ENCODE data around the gene WBP1L. TPM values are rescaled to one million over a fixed set of nuclear protein-coding genes. Genes with fewer than 3 reads are reported as not detected.
A peak's percentile ranks its signal among the peaks of the same experiment; 100 is the strongest.
"Not testable (repeated sequence)": the region's sequence is repeated elsewhere in the genome, so short reads cannot be mapped to it uniquely, and the experiment has no call there.

The WBP1L gene
- total RNA-seq, 2 donors from 2014 or later: 15.7 to 16.7 TPM

GRCh38 chr10:102804382-102805055 lies 60.8 kb downstream of the WBP1L start:
- DNase-seq (ENCODE audit: low spot score in 2 of 2) (no peak), ATAC-seq (no peak)
- Mint-ChIP-seq H3K27ac (peak overlapping the region; percentile 86 to 94), H3K36me3 (peaks cover under 1 to 17% of the 10 kb centered on the region in 2 donors), H3K9me3 (peaks cover 0 to 5% of the 10 kb centered on the region in 2 donors)

DNA sequence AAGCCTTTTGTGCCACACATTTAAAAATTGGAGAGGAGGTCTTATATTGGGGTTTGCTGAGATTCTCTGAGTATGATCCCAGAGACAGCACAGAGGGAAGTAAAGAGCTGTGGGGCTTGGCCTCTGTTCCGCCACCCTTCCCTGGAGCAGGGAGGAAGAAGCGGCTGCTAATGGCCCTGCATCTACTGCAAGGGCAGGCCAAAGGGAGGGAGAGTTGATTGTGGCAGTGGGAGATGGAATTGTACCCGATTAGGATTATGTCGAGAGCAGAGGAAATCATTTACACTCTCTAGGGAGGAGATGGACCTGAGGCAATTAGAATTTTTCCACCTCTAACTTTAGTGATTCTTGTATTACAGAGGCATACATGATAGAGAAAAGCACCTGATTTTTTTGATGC lies 64.6 kb downstream of the WBP1L start:
- peaks cover 0 to 5% of the 10 kb centered on the region in 2 donors for H3K9me3 Mint-ChIP-seq
- ATAC-seq (no peak), DNase-seq (ENCODE audit: low spot score in 2 of 2) (no peak)
- H3K36me3 Mint-ChIP-seq: peaks cover 4 to 16% of the 10 kb centered on the region in 2 donors
- peak overlapping the region in 1 of 2 donors; percentile 84 for H3K27ac Mint-ChIP-seq

DNA sequence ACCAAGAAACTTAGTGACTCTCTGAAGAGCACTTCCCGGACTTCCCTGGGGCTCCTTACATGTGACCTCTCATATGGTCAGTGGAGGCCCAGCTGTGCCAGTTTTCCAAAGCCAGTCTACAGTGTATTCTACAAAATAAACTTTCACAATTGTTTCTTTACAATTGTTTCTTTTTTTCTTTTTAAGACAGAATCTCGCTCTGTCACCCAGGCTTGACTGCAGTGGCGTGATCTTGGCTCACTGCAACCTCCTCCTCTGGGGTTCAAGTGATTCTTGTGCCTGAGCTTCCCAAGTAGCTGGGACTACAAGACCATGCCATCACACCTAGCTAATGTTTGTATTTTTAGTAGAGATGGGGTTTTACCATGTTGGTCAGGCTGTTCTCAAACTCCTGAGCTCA lies 67.6 kb downstream of the WBP1L start:
- no peak for DNase-seq (ENCODE audit: low spot score in 2 of 2)
- Mint-ChIP-seq H3K36me3 (peaks cover 4 to 5% of the 10 kb centered on the region in 2 donors), H3K27ac (peak overlapping the region in 1 of 2 donors; percentile 44), H3K9me3 (no peaks in the 10 kb centered on the region)
- no peak for ATAC-seq

GRCh38 chr10:102812231-102812876 lies 68.6 kb downstream of the WBP1L start:
- DNase-seq (ENCODE audit: low spot score in 2 of 2) (no peak), ATAC-seq (no peak)
- peak overlapping the region; percentile 41 to 92 for H3K27ac Mint-ChIP-seq
- no peaks in the 10 kb centered on the region for H3K9me3 Mint-ChIP-seq
- H3K36me3 Mint-ChIP-seq: peaks cover 4 to 5% of the 10 kb centered on the region in 2 donors

DNA sequence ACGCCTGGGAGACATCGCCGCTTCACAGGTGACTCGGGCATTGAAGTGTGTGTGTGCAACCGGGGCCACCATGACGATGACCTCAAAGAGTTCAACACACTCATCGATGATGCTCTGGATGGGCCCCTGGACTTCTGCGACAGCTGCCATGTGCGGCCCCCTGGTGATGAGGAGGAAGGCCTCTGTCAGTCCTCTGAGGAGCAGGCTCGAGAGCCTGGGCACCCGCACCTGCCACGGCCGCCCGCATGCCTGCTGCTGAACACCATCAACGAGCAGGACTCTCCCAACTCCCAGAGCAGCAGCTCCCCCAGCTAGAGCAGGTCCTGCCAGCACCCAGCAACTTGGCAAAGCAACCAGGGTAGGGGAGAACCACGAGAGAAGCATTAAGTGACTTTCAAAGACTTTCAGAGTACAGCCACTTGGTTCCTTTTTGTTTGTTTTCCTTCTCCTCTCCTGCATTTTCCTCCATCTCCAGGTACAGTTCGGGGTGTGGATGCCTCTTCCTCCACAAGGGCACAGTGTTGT lies 69.3 kb downstream of the WBP1L start:
- peak overlapping the region; percentile 41 to 76 for H3K27ac Mint-ChIP-seq
- no peak for DNase-seq (ENCODE audit: low spot score in 2 of 2)
- H3K36me3 Mint-ChIP-seq: peaks cover 4 to 5% of the 10 kb centered on the region in 2 donors

DNA sequence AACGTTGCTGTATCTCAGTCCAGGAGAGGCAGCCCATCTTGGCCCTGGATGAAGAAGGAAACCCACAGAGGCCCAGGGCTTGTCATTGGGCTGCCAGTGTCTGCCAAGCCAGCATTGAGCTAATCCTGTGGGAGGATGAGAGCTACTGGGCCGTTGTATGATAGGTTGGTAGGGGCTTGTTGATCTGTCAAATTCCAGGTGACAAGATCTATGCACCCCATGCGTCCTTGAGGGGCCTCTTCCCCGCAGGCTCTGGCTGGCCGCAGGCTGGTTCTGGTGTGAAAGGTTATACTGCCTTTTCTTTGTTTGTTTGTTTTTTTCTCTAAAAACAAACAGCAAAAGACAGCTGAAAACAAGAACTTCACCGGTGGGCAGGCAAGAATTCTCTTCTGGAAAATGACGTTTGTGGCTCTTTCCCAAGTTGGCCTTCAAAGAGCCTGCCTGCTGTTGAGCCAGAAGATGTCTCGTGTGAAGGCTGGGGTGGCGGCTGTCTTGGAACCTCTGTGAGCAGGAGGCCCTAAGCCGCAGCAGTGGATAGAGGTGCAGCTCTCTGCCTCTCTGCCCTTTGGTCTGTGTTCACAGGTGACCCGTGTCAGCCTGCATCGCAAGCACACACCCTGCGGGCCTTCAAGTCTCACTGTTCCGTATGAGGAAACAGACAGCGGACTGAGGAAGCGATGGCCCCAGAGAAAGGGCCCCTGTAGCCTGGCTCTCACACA lies 70.1 kb downstream of the WBP1L start:
- Mint-ChIP-seq H3K27ac (peak overlapping the region; percentile 41 to 76), H3K36me3 (peaks cover 4 to 5% of the 10 kb centered on the region in 2 donors), H3K9me3 (no peaks in the 10 kb centered on the region)
- ATAC-seq (no peak), DNase-seq (ENCODE audit: low spot score in 2 of 2) (no peak)

More for the DNA sequence above, 69.3 kb downstream of the WBP1L start:
- H3K9me3 Mint-ChIP-seq: no peaks in the 10 kb centered on the region
- no peak for ATAC-seq

DNA sequence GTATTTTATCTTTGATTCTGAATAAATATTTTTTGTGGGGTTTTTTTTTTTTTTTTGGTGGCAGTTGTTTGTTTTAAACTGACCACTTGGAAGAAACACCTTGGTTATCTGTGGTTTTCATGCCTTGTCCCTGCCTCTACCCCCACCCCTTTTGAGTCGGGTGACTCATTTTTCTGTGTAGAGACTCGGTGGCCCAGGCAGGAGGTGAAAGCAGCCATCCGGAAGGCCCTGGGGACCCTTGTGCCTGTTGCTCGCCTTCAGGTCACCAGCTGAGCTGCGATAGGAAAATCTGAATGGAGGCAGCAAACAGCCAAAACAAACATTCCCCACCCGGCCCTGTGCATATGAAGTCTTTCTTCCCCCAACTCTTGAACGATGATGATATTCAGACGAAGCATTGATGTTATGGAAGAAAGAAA lies 70.7 kb downstream of the WBP1L start:
- Mint-ChIP-seq H3K27ac (no peak overlapping the region), H3K9me3 (no peaks in the 10 kb centered on the region), H3K36me3 (peaks cover 4 to 5% of the 10 kb centered on the region in 2 donors)
- ATAC-seq (no peak), DNase-seq (ENCODE audit: low spot score in 2 of 2) (no peak)

GRCh38 chr10:102814873-102815661 lies 71.3 kb downstream of the WBP1L start:
- DNase-seq (ENCODE audit: low spot score in 2 of 2) (no peak), ATAC-seq (no peak)
- Mint-ChIP-seq H3K27ac (peak overlapping the region in 1 of 2 donors; percentile 62), H3K9me3 (no peaks in the 10 kb centered on the region), H3K36me3 (peaks cover 0 to 5% of the 10 kb centered on the region in 2 donors)

DNA sequence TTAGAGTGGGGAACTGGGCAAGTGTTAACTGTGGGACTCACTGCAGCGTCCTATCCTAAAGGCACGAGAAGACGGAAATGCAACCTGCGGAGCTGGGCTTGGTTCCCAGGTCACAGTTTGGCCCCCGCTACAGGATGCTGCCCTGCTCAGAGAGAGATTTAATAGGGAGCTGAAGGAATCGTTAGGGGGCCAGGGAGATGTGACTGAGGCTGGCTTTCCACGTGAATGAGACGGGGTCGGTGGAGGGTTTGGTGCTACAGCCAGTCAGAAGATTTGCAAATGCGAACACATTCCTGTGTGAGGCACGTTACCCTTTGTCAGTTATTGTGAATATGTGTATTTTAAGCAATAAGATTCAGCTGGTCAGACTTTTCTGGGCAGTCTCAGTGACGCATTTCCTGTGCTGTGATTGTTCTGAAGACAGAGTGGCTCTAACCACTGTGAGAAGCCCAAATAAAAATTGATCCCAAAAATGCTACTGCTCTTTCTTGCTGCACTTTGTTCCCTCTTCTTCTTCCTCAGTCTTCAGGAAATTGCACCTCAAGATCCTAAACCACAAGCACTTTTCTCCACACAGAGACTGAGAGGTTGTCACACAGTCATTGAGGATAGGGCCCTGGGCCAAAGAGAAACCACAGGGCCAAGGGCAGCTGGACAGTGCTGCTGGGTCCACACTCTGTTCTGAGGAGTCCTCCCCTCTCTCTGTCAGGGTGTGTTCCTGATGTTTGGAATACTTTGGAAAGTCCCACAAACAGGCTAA lies 72.2 kb downstream of the WBP1L start:
- H3K27ac Mint-ChIP-seq: peak overlapping the region in 1 of 2 donors; percentile 62
- ATAC-seq (no peak), DNase-seq (ENCODE audit: low spot score in 2 of 2) (no peak)
- H3K36me3 Mint-ChIP-seq: peaks cover 0 to 5% of the 10 kb centered on the region in 2 donors
- no peaks in the 10 kb centered on the region for H3K9me3 Mint-ChIP-seq

GRCh38 chr10:102817175-102817574 lies 73.4 kb downstream of the WBP1L start:
- Mint-ChIP-seq H3K36me3 (peaks cover 0 to 4% of the 10 kb centered on the region in 2 donors), H3K27ac (no peak overlapping the region), H3K9me3 (no peaks in the 10 kb centered on the region)
- DNase-seq (ENCODE audit: low spot score in 2 of 2) (no peak), ATAC-seq (no peak)

DNA sequence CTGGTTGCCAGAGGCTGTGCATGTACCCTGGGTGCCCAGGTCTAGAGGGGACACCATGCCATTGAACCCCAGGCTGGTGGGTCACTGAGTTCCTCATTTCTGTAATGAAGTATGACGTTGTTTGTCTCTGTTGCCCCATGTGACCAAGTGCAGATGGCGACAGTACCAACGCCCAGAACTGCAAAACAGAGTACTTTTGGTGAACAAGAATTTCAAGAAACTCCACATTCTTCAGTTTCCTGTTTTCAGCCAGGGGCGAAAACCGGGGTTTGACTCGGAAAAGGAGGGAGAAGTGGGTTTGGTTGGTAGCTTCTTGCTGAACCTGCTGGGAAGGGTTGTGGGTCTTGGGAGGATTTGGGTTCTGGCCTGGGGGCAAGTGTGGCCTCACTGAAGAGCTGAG lies 75.3 kb downstream of the WBP1L start:
- no peak for DNase-seq (ENCODE audit: low spot score in 2 of 2)
- ATAC-seq: no peak
- Mint-ChIP-seq H3K36me3 (no peaks in the 10 kb centered on the region), H3K27ac (no peak overlapping the region), H3K9me3 (no peaks in the 10 kb centered on the region)

DNA sequence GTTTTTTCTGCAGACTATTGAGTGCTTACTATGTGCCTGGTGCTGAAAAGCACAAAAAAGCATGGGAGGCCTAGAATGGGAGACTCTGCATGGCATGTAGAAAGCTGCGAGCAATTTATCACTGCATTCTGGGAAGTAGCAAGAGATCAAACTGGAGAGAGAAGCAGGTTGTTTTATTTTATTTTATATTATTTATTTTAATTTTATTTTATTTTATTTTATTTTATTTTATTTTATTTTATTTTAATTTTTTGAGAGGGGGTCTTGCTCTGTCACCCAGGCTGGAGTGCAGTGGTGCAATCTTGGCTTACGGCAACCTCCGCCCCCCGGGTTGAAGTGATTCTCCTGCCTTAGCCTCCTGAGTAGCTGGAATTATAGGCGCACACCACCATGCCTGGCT lies 76.3 kb downstream of the WBP1L start:
- H3K9me3 Mint-ChIP-seq; H3K36me3 Mint-ChIP-seq; H3K27ac Mint-ChIP-seq; ATAC-seq; DNase-seq (ENCODE audit: low spot score in 2 of 2): not testable (repeated sequence)

DNA sequence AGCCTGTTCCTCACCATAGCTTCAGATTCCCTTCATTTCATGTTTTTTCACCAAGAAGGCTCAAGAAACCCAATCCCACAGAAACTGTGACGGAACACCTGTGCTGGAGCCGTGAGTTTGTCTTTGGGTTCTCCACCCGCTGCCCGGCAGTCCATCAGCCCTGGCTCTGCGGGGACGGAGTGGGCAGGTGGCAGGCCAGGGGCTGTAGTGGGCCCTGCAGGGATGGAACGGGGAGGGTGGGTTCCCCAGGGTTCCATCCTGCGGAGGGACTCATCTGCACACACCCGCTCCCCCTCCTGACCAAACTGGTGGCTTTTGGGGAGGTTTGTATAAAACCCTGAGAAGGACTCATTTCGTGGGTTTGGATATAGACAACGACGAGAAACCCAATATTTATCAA lies 78.5 kb downstream of the WBP1L start:
- no peaks in the 10 kb centered on the region for H3K9me3 Mint-ChIP-seq
- ATAC-seq: no peak
- H3K36me3 Mint-ChIP-seq: no peaks in the 10 kb centered on the region
- no peak overlapping the region for H3K27ac Mint-ChIP-seq
- DNase-seq (ENCODE audit: low spot score in 2 of 2): no peak

- no peak for ATAC-seq
- no peaks in the 10 kb centered on the region for H3K36me3 Mint-ChIP-seq
- no peaks in the 10 kb centered on the region for H3K9me3 Mint-ChIP-seq
- H3K27ac Mint-ChIP-seq: no peak overlapping the region
- no peak for DNase-seq (ENCODE audit: low spot score in 2 of 2)
These were observed 80.9 kb downstream of the WBP1L start for GRCh38 chr10:102824664-102825063.

DNA sequence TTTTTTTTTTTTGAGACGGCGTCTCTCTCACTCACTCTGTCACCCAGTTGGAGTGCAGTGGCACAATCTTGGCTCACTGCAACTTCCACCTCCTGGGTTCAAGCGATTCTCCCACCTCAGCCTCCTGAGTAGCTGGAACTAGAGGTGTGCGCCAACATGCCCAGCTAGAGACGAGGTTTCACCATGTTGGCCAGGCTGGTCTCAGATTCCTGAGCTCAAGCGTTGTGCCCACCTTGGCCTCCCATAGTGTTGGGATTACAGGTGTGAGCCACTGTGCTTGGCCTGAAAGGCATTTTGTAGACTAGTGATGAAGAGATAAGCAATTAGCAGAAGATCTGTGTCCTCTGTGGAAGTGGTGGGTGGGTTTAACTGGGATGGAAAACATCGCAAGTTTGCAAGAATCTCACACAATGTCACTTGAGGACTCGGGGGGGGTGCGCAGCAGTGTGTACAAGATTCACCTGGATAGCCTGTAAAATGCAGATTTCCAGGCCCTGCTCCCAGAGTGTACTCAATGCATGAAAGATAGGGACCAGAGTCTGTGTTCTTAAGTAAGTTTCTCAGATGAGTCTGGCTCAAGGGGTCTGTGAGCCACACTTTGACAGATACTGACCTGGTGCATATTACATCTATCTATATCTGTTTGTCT lies 82.5 kb downstream of the WBP1L start:
- no peak for ATAC-seq
- H3K27ac Mint-ChIP-seq: no peak overlapping the region
- H3K9me3 Mint-ChIP-seq: no peaks in the 10 kb centered on the region
- no peak for DNase-seq (ENCODE audit: low spot score in 2 of 2)
- H3K36me3 Mint-ChIP-seq: no peaks in the 10 kb centered on the region

All from activated naive CD4-positive, alpha-beta T cell treated with anti-CD3 and anti-CD28 coated beads, Interleukin-2, amount 50 U/mL, for 72 hours (primary cell).